HEK293T (cell line): ENCODE measurements around the gene VARS2.

Source experiments
- CTCF ChIA-PET: fragments of 350-600 bp; formaldehyde crosslinking; extraction: SDS; loops from one replicate; lab custom pipeline; 2021; ENCODE audit warnings: antibody characterized with exemption, inconsistent platforms; lab: Yijun Ruan, JAX
- POLR2A ChIA-PET: fragments of 350-600 bp; formaldehyde crosslinking; extraction: SDS; loops from one replicate; lab custom pipeline; 2020; ENCODE audit warnings: antibody characterized with exemption, inconsistent platforms; lab: Yijun Ruan, JAX
- DNase-seq: peaks from one replicate; pipeline ENCODE4 v3.0.0; 2012; ENCODE audit warnings: mixed read lengths; ENCODE audit errors: extremely low spot score
- ARNT ChIP-seq: fragments of 450-650 bp; IDR thresholded peaks from 2 replicates; pipeline ENCODE4 v1.6.1; 2017; ENCODE audit warnings: mild to moderate bottlenecking
- BHLHE40 ChIP-seq: fragments of 450-650 bp; IDR thresholded peaks from 2 replicates; pipeline ENCODE4 v1.6.1; 2016; ENCODE audit warnings: mild to moderate bottlenecking, moderate library complexity, borderline replicate concordance
- CTBP1 ChIP-seq: fragments of 450-650 bp; IDR thresholded peaks from 2 replicates; pipeline ENCODE4 v1.6.1; 2016; ENCODE audit warnings: borderline replicate concordance
- ELF4 ChIP-seq: fragments of 450-650 bp; IDR thresholded peaks from 2 replicates; pipeline ENCODE4 v1.6.1; 2017; ENCODE audit warnings: antibody characterized with exemption
- FOXA1 ChIP-seq: fragments of 450-650 bp; IDR thresholded peaks from 2 replicates; pipeline ENCODE4 v1.6.1; 2016; ENCODE audit warnings: mild to moderate bottlenecking
- FOXK2 ChIP-seq: fragments of 450-650 bp; IDR thresholded peaks from 2 replicates; pipeline ENCODE4 v1.6.1; 2016; ENCODE audit warnings: mild to moderate bottlenecking
- FOXM1 ChIP-seq: fragments of 450-650 bp; IDR thresholded peaks from 2 replicates; pipeline ENCODE4 v1.6.1; 2017; ENCODE audit warnings: mild to moderate bottlenecking, borderline replicate concordance
- HDGF ChIP-seq: fragments of 450-650 bp; IDR thresholded peaks from 2 replicates; pipeline ENCODE4 v1.6.1; 2017; ENCODE audit warnings: antibody characterized with exemption, borderline replicate concordance
- L3MBTL2 ChIP-seq: fragments of 450-650 bp; conservative IDR thresholded peaks from 2 replicates; pipeline ENCODE4 v1.6.1; 2016; ENCODE audit warnings: mild to moderate bottlenecking
- LEF1 ChIP-seq: fragments of 450-650 bp; IDR thresholded peaks from 2 replicates; pipeline ENCODE4 v1.6.1; 2017; ENCODE audit warnings: mild to moderate bottlenecking, borderline replicate concordance
- NFRKB ChIP-seq: fragments of 450-650 bp; IDR thresholded peaks from 2 replicates; pipeline ENCODE4 v1.6.1; 2016; ENCODE audit warnings: mild to moderate bottlenecking, moderate library complexity
- PKNOX1 ChIP-seq: fragments of 450-650 bp; IDR thresholded peaks from 2 replicates; pipeline ENCODE4 v1.6.1; 2016
- SP1 ChIP-seq: fragments of 450-650 bp; IDR thresholded peaks from 2 replicates; pipeline ENCODE4 v1.6.1; 2017
- SUZ12 ChIP-seq: fragments of 450-650 bp; IDR thresholded peaks from 2 replicates; pipeline ENCODE4 v1.6.1; 2016; ENCODE audit warnings: mild to moderate bottlenecking
- TARDBP ChIP-seq: fragments of 450-650 bp; IDR thresholded peaks from 2 replicates; pipeline ENCODE4 v1.6.1; 2016
- ZNF384 ChIP-seq: fragments of 450-650 bp; IDR thresholded peaks from 2 replicates; pipeline ENCODE4 v1.6.1; 2016

VARS2 gene

GRCh38 chr6:30944051-30944450, 30.0 kb downstream of the VARS2 start:
- ChIA-PET POLR2A (interaction anchor here (1.9 kb wide), 1 partner anchor 12 kb away, joined by 7 read pairs; no protein-coding TSS in a partner anchor), CTCF (interaction anchor here (0.9 kb wide), 1 partner anchor 126 kb away, joined by 4 read pairs; no protein-coding TSS in a partner anchor)
- DNase-seq: no peak
- no peak for TF ChIP-seq FOXK2
- no peak for TF ChIP-seq ARNT
- TF ChIP-seq FOXA1: no peak
- no peak for TF ChIP-seq ELF4
- no peak for TF ChIP-seq NFRKB
- no peak for TF ChIP-seq TARDBP
- no peak for TF ChIP-seq CTBP1
- TF ChIP-seq PKNOX1: no peak
- no peak for TF ChIP-seq HDGF
- no peak for TF ChIP-seq BHLHE40
- TF ChIP-seq L3MBTL2: no peak
- no peak for TF ChIP-seq SUZ12
- TF ChIP-seq ZNF384: no peak
- no peak for TF ChIP-seq FOXM1
- TF ChIP-seq SP1: no peak
- TF ChIP-seq LEF1: no peak

- CTCF ChIA-PET: interaction anchor here (0.6 to 0.9 kb wide), 2 partner anchors 30 to 125 kb away, joined by 3 to 4 read pairs; no protein-coding TSS in a partner anchor
- POLR2A ChIA-PET: no interaction called here
- DNase-seq: no peak
- no peak for TF ChIP-seq HDGF
- TF ChIP-seq PKNOX1: no peak
- TF ChIP-seq FOXM1: no peak
- TF ChIP-seq NFRKB: no peak
- TF ChIP-seq L3MBTL2: no peak
- TF ChIP-seq FOXK2: no peak
- no peak for TF ChIP-seq SP1
- TF ChIP-seq ZNF384: no peak
- TF ChIP-seq ELF4: no peak
- TF ChIP-seq ARNT: no peak
- no peak for TF ChIP-seq CTBP1
- TF ChIP-seq BHLHE40: no peak
- no peak for TF ChIP-seq SUZ12
- TF ChIP-seq TARDBP: no peak
- TF ChIP-seq LEF1: no peak
- no peak for TF ChIP-seq FOXA1
Observed at GRCh38 chr6:30945281-30945680, 31.2 kb downstream of the VARS2 start.

GRCh38 chr6:30947231-30947630, 33.2 kb downstream of the VARS2 start:
- TF ChIP-seq PKNOX1 (no peak), SUZ12 (no peak)
- no peak for DNase-seq
- ChIA-PET POLR2A (no interaction called here), CTCF (no interaction called here)

GRCh38 chr6:30948811-30949210, 34.8 kb downstream of the VARS2 start:
- POLR2A ChIA-PET: no interaction called here
- DNase-seq: no peak
- TF ChIP-seq CTBP1 (no peak), FOXK2 (no peak), SUZ12 (no peak), LEF1 (no peak), NFRKB (no peak), ZNF384 (no peak), FOXM1 (no peak), ELF4 (no peak), FOXA1 (no peak), L3MBTL2 (no peak), SP1 (no peak), TARDBP (no peak), ARNT (no peak), BHLHE40 (no peak)
- CTCF ChIA-PET: no interaction called here

- no peak for DNase-seq
- ChIA-PET CTCF (no interaction called here), POLR2A (no interaction called here)
- TF ChIP-seq SUZ12 (no peak), LEF1 (no peak), ELF4 (no peak), SP1 (no peak), NFRKB (no peak), BHLHE40 (no peak), FOXM1 (no peak), FOXK2 (no peak), TARDBP (no peak), L3MBTL2 (no peak)
Observed at GRCh38 chr6:30951907-30952469, 38.0 kb downstream of the VARS2 start.

GRCh38 chr6:30954631-30955366, 40.8 kb downstream of the VARS2 start:
- POLR2A ChIA-PET: interaction anchor here (1.0 to 1.1 kb wide), 3 partner anchors 28 to 118 kb away, joined by 3 to 8 read pairs (median 5); no protein-coding TSS in a partner anchor
- DNase-seq: no peak
- CTCF ChIA-PET: no interaction called here
- no peak for TF ChIP-seq HDGF
- TF ChIP-seq FOXM1: no peak
- TF ChIP-seq L3MBTL2: no peak
- TF ChIP-seq NFRKB: no peak
- no peak for TF ChIP-seq SUZ12
- no peak for TF ChIP-seq ELF4
- no peak for TF ChIP-seq FOXA1
- TF ChIP-seq SP1: no peak
- TF ChIP-seq LEF1: no peak
- no peak for TF ChIP-seq TARDBP
- no peak for TF ChIP-seq ZNF384
- TF ChIP-seq BHLHE40: no peak
- no peak for TF ChIP-seq FOXK2
